ENCODE data around the gene PLXDC1. TPM values are rescaled to one million over a fixed set of nuclear protein-coding genes. Genes with fewer than 3 reads are reported as not detected.

PLXDC1 gene
- total RNA-seq, 1 donor from 2014 or later, result 19.7 TPM

- no peak for TF ChIP-seq CTCF (IDR thresholded peaks at IDR 0.05)
- no peak overlapping the region for H3K4me3 Mint-ChIP-seq (ENCODE audit: unreplicated experiment)
- DNase-seq (ENCODE audit: extremely low spot score, unreplicated experiment), result no peak
- H3K36me3 Mint-ChIP-seq (ENCODE audit: unreplicated experiment), result peaks cover 27% of the 10 kb centered on the region
- H3K9me3 Mint-ChIP-seq (ENCODE audit: unreplicated experiment), result no peaks in the 10 kb centered on the region
- H3K4me1 Mint-ChIP-seq (ENCODE audit: unreplicated experiment), result no peaks in the 10 kb centered on the region
- no peaks in the 10 kb centered on the region for H3K27me3 Mint-ChIP-seq (ENCODE audit: unreplicated experiment)
- no peak overlapping the region for H3K27ac Mint-ChIP-seq (ENCODE audit: unreplicated experiment)
Observed at GRCh38 chr17:39187152-39187830, 35.9 kb upstream of the PLXDC1 start.

GRCh38 chr17:39186481-39187002 lies 35.1 kb upstream of the PLXDC1 start:
- no peak overlapping the region for H3K4me3 Mint-ChIP-seq (ENCODE audit: unreplicated experiment)
- TF ChIP-seq CTCF (IDR thresholded peaks at IDR 0.05), result no peak
- H3K4me1 Mint-ChIP-seq (ENCODE audit: unreplicated experiment), result no peaks in the 10 kb centered on the region
- H3K27ac Mint-ChIP-seq (ENCODE audit: unreplicated experiment), result no peak overlapping the region
- no peak for DNase-seq (ENCODE audit: extremely low spot score, unreplicated experiment)
- H3K27me3 Mint-ChIP-seq (ENCODE audit: unreplicated experiment), result no peaks in the 10 kb centered on the region
- peaks cover 25% of the 10 kb centered on the region for H3K36me3 Mint-ChIP-seq (ENCODE audit: unreplicated experiment)
- no peaks in the 10 kb centered on the region for H3K9me3 Mint-ChIP-seq (ENCODE audit: unreplicated experiment)

GRCh38 chr17:39183720-39184119 lies 32.3 kb upstream of the PLXDC1 start:
- H3K27ac Mint-ChIP-seq (ENCODE audit: unreplicated experiment), result no peak overlapping the region
- no peak for DNase-seq (ENCODE audit: extremely low spot score, unreplicated experiment)
- H3K36me3 Mint-ChIP-seq (ENCODE audit: unreplicated experiment), result peaks cover 22% of the 10 kb centered on the region

GRCh38 chr17:39183045-39183444 lies 31.6 kb upstream of the PLXDC1 start:
- H3K4me3 Mint-ChIP-seq (ENCODE audit: unreplicated experiment), result no peak overlapping the region
- H3K27me3 Mint-ChIP-seq (ENCODE audit: unreplicated experiment), result no peaks in the 10 kb centered on the region
- TF ChIP-seq CTCF (IDR thresholded peaks at IDR 0.05), result no peak
- DNase-seq (ENCODE audit: extremely low spot score, unreplicated experiment), result no peak
- no peak overlapping the region for H3K27ac Mint-ChIP-seq (ENCODE audit: unreplicated experiment)
- H3K9me3 Mint-ChIP-seq (ENCODE audit: unreplicated experiment), result no peaks in the 10 kb centered on the region
- peaks cover 8% of the 10 kb centered on the region for H3K4me1 Mint-ChIP-seq (ENCODE audit: unreplicated experiment)
- H3K36me3 Mint-ChIP-seq (ENCODE audit: unreplicated experiment), result peaks cover 24% of the 10 kb centered on the region

More at GRCh38 chr17:39183720-39184119, 32.3 kb upstream of the PLXDC1 start:
- Mint-ChIP-seq H3K4me1 (ENCODE audit: unreplicated experiment) (peaks cover 1% of the 10 kb centered on the region), H3K27me3 (ENCODE audit: unreplicated experiment) (no peaks in the 10 kb centered on the region), H3K4me3 (ENCODE audit: unreplicated experiment) (no peak overlapping the region), H3K9me3 (ENCODE audit: unreplicated experiment) (no peaks in the 10 kb centered on the region)
- TF ChIP-seq CTCF (IDR thresholded peaks at IDR 0.05), result no peak

GRCh38 chr17:39181303-39181702 lies 29.9 kb upstream of the PLXDC1 start:
- H3K4me3 Mint-ChIP-seq (ENCODE audit: unreplicated experiment), result no peak overlapping the region
- no peak overlapping the region for H3K27ac Mint-ChIP-seq (ENCODE audit: unreplicated experiment)
- TF ChIP-seq CTCF (IDR thresholded peaks at IDR 0.05), result no peak
- no peak for DNase-seq (ENCODE audit: extremely low spot score, unreplicated experiment)
- peaks cover 8% of the 10 kb centered on the region for H3K4me1 Mint-ChIP-seq (ENCODE audit: unreplicated experiment)
- H3K36me3 Mint-ChIP-seq (ENCODE audit: unreplicated experiment), result peaks cover 32% of the 10 kb centered on the region
- H3K27me3 Mint-ChIP-seq (ENCODE audit: unreplicated experiment), result no peaks in the 10 kb centered on the region
- H3K9me3 Mint-ChIP-seq (ENCODE audit: unreplicated experiment), result no peaks in the 10 kb centered on the region

All from osteocyte (in vitro differentiated cells).